Activated CD4-positive, alpha-beta T cell treated with anti-CD3 and anti-CD28 coated beads, Interleukin-2, Interleukin-4, amounts not matched to agents 100 ng/mL and 50 ng/mL, durations not matched to agents 16 hours and 8 hours (primary cell): ENCODE measurements around the gene HSPA12A.

Experiments used
- DNase-seq: peaks from one replicate; pipeline ENCODE4 v3.0.0-alpha.2; 2020; ENCODE audit warnings: low spot score

HSPA12A gene

DNA sequence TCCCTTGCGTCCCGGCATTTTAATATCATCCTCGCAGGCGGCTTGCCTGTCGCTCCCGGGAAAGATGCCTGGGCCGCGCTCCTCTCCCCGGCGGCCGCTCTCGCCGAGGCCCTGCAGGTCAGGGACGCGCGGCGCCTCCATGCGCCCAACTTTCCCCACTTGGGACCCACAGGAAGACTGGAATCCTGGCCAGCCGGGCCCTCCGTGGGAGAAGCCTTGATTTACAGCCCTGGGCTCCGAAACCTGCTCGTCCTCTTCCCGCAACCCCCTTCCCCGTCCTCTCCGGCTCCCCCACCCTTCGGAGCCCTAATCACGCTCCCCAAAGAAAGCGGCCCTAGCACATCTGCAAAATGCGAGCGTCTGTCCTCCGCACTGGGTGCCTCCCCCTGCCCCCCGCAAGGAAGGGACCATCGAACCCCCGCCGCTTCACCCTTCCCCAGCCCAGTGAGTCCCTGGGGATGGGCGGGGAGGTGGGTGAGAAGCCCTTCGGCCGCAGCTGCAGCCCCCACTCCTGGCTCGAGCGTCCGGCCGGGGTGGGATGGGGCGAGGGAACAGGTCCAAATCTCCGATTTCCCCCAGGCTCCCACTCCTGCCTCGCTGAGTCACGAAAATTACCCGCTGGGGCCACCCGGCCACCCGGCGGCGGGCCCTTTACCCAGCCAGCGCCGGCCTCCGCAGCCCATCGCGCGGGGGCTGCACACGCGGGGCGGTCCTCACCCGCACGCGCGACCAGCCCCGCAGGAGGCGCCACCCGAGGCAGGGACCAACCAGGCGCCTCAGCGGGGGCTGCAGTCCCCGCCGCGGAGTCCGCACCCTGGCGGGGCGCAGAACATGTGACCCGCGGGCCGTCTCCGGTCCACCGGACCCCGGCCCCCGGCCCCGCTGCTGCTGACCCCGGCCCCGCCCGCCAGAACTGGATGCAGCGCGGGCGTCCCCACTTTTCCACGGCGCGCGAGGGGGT is 695 bp downstream of the HSPA12A start:
- DNase-seq: no peak

DNA sequence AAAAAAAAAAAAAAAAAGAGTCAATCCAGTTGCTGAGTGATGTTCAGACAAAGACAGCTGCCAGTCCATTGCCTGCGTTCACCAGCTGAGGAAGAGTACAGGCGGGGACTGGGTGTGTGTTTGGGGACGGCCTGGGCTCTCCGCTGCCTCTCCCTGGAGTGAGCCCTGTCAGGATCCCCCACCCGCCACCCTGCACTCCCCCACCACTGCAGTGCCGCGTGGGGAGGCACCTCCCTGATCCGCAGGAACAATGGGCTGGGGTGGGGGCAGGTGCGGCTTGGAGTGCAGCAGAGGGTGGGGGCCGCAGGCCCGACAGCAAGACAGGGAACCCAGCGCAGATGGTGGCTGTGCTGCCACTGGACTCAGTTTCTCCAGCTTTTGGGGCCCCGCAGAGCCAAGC is 1.4 kb downstream of the HSPA12A start:
- no peak for DNase-seq

DNA sequence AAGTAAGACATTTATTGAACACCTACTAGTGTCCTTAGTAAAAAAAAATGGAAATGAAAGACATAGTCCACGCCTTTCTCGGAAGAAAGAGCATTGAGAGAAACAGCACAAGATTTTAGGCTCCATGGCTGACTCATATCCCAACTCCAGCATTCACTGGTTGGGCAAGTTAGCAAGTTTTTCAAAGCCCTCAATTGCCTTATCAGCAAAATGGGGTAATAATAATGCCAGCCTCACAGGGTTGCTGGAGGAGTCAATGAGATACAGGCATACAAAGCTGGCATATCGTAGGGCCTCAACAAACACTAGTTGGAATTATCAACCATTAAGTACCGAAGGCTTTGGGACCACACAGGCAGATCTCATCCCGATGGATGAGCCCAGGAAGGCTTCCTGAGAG is 4.0 kb downstream of the HSPA12A start:
- no peak for DNase-seq

DNA sequence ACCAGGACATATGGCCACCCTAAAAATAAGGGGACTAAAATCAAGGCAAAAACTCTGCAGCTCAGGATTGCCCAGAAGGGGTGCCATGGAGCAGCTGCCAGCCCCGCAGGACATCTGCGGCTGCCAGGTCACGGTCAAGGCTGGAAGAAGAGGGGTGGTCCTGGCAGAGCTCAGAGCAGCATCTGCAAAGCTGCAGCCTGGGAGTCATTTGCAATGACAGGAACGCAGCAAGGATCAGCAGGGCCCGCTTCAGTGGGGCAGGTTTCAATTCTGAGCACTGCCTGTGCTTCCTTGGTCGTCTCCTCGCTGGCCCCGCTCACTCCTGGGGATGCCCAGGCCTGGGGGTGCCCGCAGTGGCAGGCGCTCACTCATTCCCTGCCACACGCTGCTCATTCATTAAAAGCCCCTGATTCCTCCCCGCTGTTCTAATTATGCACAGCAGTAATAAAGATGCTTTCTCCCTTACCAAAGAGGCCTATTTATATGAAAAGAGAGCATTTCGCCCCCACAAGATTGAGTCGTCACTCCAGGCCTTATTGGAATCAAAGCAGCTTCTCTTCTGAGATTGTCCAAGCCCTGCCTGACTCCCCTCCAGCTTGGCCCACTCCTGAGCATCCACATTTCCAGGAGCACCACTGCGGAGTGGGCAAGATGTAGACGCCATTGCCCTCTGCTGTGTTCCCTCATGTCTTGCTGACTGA is 4.6 kb downstream of the HSPA12A start:
- DNase-seq: no peak

DNA sequence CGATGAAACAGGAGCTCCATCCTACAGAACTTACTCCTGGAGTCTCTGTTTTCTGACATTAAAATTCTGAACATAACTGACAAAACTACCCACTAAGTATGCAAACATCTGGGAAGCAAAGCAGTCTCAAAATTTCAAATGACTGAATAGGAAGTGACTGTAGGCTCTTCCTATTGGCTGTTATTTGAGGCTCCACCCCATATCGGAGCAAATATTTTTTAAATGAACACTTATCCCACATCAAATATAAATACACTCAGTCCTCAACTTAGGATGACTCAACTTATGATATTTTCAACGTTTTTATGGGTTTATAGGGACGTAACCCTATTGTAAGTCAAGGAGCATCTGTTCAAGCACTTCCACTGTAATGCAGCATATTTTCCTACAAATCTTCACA is 8.8 kb downstream of the HSPA12A start:
- DNase-seq: no peak

DNA sequence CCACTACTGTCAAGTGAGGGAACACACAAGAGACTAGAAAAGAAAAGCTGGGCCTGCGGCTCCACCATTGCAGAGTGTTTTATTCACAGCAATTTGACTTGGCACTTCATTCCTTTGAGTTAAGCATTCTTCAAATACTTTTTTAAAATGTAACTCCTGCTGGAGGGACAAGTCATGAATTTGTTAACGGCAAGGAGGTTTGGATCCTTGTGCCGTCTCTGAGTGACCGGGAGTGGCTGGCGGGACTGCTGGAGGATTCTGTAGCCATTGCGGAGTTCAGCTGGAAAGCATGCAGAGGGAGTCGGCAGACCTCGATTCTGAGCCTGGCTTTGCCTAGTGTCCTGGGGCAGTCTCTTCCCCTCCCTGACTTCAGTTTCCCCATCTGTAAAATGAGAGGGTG is 9.8 kb downstream of the HSPA12A start:
- no peak for DNase-seq

DNA sequence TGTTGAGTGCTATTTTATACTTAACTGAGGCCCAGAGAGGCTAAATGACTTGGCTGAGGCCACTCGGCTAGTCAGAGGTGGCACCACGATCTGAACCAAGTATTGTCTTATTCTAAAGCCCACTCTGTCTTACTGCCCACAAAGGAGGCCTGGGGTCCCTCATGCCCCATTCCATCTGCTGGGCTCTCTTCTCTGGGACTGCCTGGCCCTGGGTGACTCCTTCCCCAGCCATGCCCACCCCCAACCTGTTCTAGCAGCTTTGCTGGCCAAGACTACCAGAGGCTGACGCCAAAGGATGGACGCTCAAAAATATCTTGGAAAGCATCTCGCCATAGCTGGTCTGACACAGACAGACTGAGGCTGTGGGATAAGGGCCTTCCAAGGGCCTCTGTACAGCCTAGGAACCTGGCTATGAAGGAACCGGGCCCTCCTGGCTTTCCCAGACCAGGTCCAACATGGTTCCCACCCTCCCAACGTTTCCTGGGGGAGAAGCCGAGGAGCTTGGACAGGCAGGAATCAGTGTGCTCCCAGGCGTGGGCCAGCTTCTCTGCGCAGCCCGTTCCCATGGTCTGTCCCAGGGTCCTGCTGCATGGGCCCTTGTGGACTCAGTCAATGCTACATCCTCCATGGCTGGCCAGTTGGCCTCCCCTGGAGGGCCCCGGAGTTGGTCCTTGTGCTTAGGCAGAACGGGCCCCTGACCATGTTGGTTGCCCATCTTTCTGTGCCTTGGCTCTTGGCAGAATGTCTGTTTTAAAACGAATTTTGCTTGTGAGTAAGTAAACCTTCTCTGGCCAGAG is 11.7 kb downstream of the HSPA12A start:
- DNase-seq: no peak

DNA sequence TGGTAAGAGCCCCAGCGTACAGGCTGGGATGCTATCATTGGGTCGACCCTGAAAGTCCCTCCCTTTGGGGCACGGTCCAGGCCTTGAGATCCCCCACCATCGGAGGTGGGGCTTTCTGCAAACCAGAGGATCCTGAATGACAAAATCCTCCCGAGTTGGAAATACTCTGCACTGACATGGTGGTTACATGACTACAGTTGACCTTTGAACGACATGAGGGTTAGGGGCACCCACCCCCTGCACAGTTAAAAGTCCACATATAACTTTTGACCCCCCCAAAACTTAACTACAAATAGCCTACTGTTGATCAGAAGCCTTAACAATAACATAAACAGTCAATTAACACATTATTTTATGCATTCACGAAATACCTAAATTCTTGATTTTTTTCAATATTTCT is 13.1 kb downstream of the HSPA12A start:
- no peak for DNase-seq

DNA sequence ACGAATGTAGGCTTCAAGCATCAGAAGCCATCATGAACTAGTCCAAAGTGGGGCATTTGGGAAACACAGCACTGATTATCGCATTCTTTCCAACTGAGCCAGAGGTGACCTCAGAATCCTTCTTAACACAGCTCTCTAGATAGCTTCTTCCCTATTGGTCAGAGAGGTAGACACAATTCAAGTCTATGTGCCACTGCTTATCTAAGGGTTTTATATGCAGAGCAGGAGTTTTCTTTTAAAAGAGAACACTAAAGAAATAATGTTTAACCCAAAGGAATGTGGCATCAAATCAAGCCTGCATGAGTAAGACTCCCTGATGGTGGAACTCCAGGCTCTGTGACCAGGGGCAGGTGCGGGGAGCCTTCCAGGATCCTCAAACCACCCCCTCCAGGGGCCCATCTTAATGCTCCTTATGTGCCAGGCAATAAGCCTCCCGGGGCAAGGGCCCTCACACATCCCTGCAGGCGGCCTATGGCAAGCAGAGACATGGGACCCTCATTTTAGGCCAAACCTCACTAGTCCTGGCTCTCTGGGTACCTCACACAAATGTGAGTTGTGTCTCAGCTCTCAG is 13.8 kb downstream of the HSPA12A start:
- DNase-seq: no peak

DNA sequence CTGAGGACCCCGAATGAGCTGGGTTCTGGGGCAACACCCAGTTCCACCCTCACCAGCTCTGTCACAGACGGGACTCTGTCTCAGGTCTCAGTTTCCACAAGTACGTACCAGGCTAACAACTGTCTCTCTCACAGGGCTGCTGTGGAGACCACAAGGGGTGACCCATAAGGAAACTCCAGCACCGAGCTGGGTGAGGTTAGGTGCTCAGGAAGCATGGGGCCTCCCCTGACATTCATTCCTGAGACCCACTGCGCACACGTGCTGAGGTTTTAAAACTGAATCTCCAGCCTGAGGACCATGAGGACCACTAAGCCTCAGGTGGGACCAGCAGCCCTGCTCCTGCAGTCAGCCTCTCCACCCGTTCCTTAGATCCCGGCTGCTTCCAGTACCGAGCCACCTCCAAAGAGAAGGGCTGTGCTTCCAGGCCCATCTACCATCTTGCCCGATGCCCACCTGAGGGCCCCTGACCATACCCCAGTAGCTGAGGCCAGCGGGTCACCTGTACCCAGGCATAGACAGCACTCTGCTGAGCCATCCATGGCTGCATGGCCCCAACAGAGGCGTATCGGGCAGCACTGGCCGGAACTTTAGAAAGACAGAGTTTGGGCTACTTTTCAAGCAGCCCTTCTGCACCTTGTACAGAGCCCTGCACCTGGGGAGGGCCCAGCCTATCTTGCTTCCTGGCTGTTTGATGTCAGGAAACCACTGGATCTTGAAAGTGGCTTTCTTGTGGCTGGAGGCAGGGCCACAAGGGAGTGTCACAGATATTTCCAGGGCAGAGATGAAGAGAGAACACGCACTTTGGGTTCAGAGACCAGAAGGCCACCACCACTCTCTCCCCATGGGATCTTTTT is 18.7 kb downstream of the HSPA12A start:
- DNase-seq: no peak

DNA sequence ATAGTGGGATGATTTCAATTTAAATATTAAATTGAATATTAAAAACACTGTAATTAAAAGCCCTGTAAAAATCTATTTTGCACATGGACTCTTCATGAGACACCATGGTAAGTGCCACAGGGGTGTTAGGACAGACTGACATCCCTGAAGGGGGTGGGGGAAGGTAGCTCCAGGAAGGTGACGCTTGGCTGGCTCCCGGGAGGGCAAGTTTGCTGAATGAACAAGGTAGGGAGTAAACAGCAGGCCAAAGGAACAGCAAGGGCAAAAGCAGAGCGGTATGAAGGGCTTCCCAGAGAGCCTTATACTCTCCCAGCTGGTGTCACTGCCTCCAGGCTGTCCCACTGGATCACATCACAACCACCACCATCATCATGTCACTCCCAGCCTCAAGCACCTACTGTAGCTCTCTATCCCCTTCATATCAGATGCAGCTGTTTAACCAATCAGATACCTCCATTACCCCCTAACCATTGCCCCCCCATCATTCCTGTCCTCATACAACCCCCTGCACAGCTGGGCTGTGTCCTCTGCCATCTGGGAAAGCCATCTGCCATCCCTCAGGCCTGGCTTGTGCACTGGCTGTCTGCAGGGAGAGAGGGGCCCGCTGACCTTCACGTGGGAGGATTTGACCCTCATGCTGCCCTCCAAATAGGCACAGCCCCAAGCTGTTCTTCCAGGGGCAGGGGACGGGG is 19.5 kb downstream of the HSPA12A start:
- no peak for DNase-seq

DNA sequence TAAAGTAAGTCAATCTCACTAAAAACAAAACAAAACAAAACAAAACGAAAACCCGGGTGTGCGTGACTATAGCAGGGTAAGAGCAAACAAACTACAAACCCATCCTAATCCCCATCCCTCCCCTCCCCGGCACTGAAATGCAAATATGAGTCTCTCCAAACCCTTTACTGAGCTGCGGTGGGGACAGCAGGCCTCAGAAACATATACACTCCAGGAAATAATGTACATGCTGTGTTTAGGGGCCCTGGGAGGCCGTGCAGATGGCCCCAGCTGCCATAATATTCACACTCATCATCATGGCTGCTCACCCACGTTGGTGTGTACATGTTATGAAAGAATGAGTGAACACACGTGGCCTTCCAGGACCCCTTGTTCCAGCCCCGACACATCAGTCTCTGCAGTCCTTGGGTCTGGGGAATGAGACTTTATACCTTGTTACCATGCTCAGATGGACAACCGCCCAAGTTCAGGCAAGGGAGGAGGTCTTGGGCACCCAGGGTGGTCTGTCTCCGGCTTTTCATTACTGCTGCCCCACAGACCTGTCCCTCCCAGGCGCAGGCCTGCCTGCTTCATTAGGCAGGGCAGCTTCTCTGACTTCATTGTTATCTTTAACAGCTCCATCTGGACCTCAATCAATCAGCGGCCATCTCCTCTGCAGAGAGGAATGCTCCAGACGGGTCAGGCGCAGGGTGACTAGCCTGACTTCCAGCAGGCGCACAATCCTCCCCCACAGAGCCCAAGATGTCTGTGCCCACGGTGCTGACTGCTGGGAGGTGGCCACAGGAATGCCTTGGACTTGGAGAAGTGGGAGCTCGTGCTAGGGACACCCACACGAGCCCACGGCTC is 20.6 kb downstream of the HSPA12A start:
- DNase-seq: no peak

DNA sequence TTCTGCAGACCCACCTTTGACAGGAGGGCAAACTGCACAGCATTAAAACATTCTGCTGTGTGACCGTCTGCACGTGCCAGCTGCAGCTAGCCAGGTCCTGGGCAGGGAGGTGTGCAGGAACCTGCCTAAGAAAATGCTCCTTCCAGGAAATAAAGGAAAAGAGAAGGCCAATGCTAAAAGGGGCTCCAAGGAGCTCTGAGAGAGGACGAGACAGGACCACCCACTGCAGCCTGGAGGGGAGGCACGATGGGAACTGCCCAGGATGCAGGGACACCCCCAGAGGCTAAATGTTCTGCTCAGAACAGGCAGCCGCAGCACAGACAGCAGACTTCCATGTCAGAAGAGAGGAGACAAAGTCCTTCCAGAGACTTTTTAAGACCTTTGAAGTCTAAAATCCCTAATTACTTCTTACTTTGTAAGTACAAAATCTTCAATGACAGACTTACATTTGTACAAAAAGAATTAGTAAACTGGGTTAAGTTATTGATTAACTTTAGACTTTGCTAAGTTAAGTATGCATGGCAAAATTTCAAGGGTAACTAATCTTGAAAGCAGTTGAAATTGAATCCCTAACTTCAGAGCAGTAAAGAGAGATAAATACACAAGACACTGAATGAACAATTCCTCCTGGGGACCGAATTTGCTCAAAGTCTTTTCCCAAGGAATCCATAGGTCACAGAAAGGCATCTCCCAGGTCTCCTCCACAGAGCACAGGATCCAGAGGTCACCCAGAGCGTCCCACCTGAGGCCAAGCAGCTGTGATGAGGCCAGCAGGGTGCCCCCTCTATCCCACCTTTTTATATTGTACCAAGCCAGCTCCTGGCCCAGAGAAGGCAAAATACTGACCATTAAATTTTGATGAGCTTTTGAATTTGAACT is 21.5 kb downstream of the HSPA12A start:
- DNase-seq: no peak

DNA sequence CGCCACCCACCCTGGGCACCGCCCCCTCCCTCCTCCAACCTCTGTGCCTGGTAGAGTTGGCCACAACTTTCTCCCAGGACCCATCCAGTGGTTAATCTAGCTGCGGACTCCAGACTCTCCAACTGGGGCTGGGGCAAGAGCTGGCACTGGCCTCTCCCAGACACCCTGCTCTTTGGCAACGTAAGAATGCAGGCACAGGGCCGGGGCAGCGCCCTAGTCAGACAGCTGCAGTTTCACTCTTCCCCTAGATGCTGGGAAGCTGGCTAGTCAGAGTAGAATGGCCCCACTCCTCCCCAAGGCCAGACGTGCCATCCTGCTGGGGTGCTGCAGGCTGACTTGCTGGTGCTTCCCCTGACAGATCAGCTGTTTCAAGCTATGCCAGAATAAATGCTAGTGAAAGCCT is 22.1 kb downstream of the HSPA12A start:
- no peak for DNase-seq

DNA sequence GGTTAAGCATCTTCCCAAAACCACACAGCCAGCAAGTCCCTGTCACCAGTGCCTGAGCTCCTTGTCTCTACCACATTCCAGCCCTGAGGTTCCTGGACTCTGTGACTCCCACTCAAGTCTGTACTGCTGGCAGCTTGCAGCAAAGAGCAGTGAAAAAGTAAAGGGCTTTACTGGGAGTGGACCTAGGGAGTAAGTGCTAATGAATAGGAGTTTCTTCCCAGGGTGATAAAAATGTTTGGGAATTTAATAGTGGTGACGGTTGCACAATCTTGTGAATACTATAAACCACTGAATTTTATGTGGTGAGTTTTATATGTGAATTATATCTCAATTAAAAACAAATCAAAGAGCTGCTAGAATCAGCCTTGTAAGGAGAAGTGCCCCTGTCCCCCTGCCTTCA is 22.6 kb downstream of the HSPA12A start:
- no peak for DNase-seq

DNA sequence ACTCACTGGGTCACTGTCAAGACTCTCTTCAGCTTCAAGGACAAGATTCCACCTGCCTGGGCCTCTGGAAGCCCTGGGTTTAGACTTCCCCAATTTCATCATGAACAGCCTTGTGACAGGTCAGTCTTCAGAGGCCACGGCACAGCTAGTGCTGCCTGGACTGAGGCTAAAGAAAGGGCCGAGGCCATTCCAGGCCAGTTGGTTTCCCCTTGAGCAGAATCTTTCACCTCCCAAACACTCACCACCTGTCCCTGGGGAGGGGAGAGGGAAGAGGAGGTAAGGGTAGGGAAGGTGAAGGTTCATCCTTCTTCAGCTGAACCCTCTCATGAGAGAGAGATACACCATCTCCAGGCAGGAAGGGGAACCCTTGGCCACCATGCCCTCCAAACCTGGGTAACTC is 24.3 kb downstream of the HSPA12A start:
- no peak for DNase-seq

DNA sequence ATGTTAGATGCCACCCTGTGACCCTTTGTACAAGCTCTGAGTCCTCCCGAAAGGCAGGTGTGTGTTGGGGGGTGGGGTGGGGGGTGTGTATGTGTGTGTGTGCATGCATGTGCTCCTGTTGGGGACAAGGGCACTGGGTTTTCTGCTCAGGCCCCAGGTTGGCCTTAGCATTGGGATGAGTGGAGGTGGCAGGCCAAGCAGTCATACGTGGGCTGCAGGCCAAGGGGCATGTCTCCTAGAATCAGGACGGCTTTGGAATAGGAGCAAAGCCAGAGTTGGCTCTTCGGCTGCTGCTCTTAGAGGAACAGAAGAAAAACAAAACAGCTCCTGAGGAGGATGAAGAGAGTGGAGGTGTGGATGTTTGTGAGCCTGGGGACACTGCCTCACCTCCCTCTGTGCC is 26.0 kb downstream of the HSPA12A start:
- DNase-seq: no peak

DNA sequence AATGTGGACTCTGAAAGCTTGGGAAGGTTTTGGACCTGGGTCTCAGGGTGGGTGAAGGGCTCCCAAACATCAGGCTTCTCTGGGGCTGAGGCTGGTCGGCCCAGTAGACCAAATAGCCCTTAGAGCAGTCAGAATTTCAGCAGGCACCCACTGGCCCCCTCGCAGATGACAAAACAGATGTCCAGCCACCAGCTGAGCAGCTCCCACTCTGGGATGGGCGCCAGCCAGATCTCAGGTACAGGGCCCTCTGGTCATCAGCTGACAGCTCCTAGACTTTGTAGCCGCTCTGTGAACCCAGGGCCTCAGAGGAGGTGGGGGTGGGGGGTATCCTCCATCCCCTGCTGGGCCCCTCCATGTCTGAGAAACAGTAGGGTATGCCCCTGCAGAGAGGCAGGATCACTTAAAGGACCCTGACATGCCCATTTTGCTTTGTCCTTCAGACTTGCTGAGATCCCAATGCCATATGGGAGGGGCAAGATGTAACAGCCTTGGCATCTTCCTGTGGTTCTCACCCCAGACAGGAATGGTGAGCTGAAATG is 26.5 kb downstream of the HSPA12A start:
- DNase-seq: no peak
